GM23338 (cell line): ENCODE measurements around the gene APH1B. TPM values are rescaled to one million over a fixed set of nuclear protein-coding genes. Genes with fewer than 3 reads are reported as not detected.
A peak's percentile ranks its signal among the peaks of the same experiment; 100 is the strongest.

Experiments used
- ATAC-seq: fragments of 200-7000 bp; cut with Tn5 transposase; 3 replicates; pipeline ENCODE4 v1.9.1; 2020
- DNase-seq: peaks from one replicate; pipeline ENCODE4 v3.0.0-alpha.2; 2015; ENCODE audit warnings: low spot score
- H2AFZ ChIP-seq: fragments of 200-600 bp; sonication (generic); 2 replicates; pipeline ENCODE4 v1.8.0; 2016; ENCODE audit warnings: antibody characterized with exemption, mild to moderate bottlenecking, moderate library complexity
- H3F3A ChIP-seq: fragments of 200-600 bp; sonication (generic); replicated peaks from 2 replicates; pipeline ENCODE4 v1.8.0; 2017; ENCODE audit warnings: antibody characterized with exemption, mixed run types, low read depth
- H3K27ac ChIP-seq: fragments of 200-600 bp; sonication (generic); 2 replicates; pipeline ENCODE4 v1.6.1; 2016; ENCODE audit warnings: low read depth
- H3K27me3 ChIP-seq: fragments of 200-600 bp; sonication (generic); 2 replicates; pipeline ENCODE4 v1.8.0; 2016; ENCODE audit warnings: mild to moderate bottlenecking, mixed run types, moderate library complexity; ENCODE audit not compliant: insufficient read depth
- H3K36me3 ChIP-seq: fragments of 200-600 bp; sonication (generic); 2 replicates; pipeline ENCODE4 v1.8.0; 2016; ENCODE audit warnings: mild to moderate bottlenecking; ENCODE audit not compliant: insufficient read depth
- H3K4me1 ChIP-seq: fragments of 200-600 bp; sonication (generic); 2 replicates; pipeline ENCODE4 v1.8.0; 2016; ENCODE audit warnings: mild to moderate bottlenecking, moderate library complexity; ENCODE audit not compliant: insufficient read depth
- H3K4me2 ChIP-seq: fragments of 200-600 bp; sonication (generic); 2 replicates; pipeline ENCODE4 v1.7.1; 2017; ENCODE audit warnings: mixed run types
- H3K4me3 ChIP-seq: fragments of 200-600 bp; sonication (generic); 2 replicates; pipeline ENCODE4 v1.6.1; 2016; ENCODE audit warnings: mixed run types
- H3K79me2 ChIP-seq: fragments of 200-600 bp; sonication (generic); replicated peaks from 2 replicates; pipeline ENCODE4 v1.8.0; 2017; ENCODE audit warnings: mild to moderate bottlenecking; ENCODE audit not compliant: insufficient read depth
- H3K9me2 ChIP-seq: fragments of 200-600 bp; sonication (generic); 2 replicates; pipeline ENCODE4 v1.8.0; 2017; ENCODE audit not compliant: insufficient read depth
- H4K20me1 ChIP-seq: fragments of 200-600 bp; sonication (generic); replicated peaks from 2 replicates; pipeline ENCODE4 v1.8.0; 2017; ENCODE audit warnings: mild to moderate bottlenecking; ENCODE audit not compliant: insufficient read depth
- H3K27ac Mint-ChIP-seq: 2 replicates; pipeline ENCODE4 v1.8.0; 2020; ENCODE audit warnings: inconsistent platforms, mild to moderate bottlenecking, moderate library complexity, mixed read lengths
- H3K27me3 Mint-ChIP-seq: 3 replicates; pipeline ENCODE4 v1.8.0; 2022; ENCODE audit warnings: low read depth, mild to moderate bottlenecking, moderate library complexity, mixed read lengths, inconsistent platforms; ENCODE audit not compliant: insufficient read depth, poor library complexity
- H3K36me3 Mint-ChIP-seq: 3 replicates; pipeline ENCODE4 v1.8.0; 2021; ENCODE audit warnings: low read depth, mild to moderate bottlenecking, inconsistent platforms, moderate library complexity, mixed read lengths
- H3K4me1 Mint-ChIP-seq: 3 replicates; pipeline ENCODE4 v1.8.0; 2020; ENCODE audit warnings: mild to moderate bottlenecking, inconsistent platforms, mixed read lengths
- H3K4me3 Mint-ChIP-seq: 3 replicates; pipeline ENCODE4 v1.8.0; 2021; ENCODE audit warnings: moderate library complexity, mild to moderate bottlenecking, inconsistent platforms, mixed read lengths
- H3K9me3 Mint-ChIP-seq: 3 replicates; pipeline ENCODE4 v1.8.0; 2020; ENCODE audit warnings: moderate library complexity, mild to moderate bottlenecking, inconsistent platforms, mixed read lengths
- CREB1 ChIP-seq: fragments of 250-450 bp; sonication (Bioruptor Pico); IDR thresholded peaks from 2 replicates; pipeline ENCODE4 v1.5.0; 2020; ENCODE audit warnings: low read depth, mild to moderate bottlenecking, moderate library complexity
- EZH2 ChIP-seq: fragments of 200-600 bp; sonication (generic); IDR thresholded peaks from one replicate; pipeline ENCODE4 v1.8.0; 2017; ENCODE audit warnings: antibody characterized with exemption, mild to moderate bottlenecking, low read depth; ENCODE audit not compliant: unreplicated experiment
- EZH2phosphoT487 ChIP-seq: fragments of 200-600 bp; sonication (generic); IDR thresholded peaks from one replicate; pipeline ENCODE4 v1.8.1; 2018; ENCODE audit warnings: antibody characterized with exemption; ENCODE audit not compliant: unreplicated experiment
- NANOG ChIP-seq: IDR thresholded peaks from 2 replicates; pipeline ENCODE4 v1.6.1; 2016; ENCODE audit warnings: antibody characterized with exemption, borderline replicate concordance
- POLR2AphosphoS5 ChIP-seq: IDR thresholded peaks from 2 replicates; pipeline ENCODE4 v1.6.1; 2016; ENCODE audit warnings: antibody characterized with exemption, low read depth
- STAT1 ChIP-seq: IDR thresholded peaks from one replicate; pipeline ENCODE4 v1.6.1; 2016; ENCODE audit warnings: antibody characterized with exemption; ENCODE audit not compliant: unreplicated experiment
- ZNF331 ChIP-seq: fragments of 250-450 bp; sonication (Bioruptor Pico); IDR thresholded peaks from 2 replicates; pipeline ENCODE4 v1.5.0; 2020; ENCODE audit warnings: low read depth, mild to moderate bottlenecking, moderate library complexity
- polyA plus RNA-seq: library from polyadenylated mRNA; unstranded; fragments of >200 nt; fragmentation: Nextera tagmentation; extraction: Ambion mirVana; gene quantifications from 2 replicates; pipeline ENCODE4 v1.2.1, GENCODE V29; 2016
- total RNA-seq: library from RNA; depleted of rRNA; stranded (reverse); fragments of >200 nt; shearing (Covaris generic); gene quantifications from 2 replicates; pipeline ENCODE4 v1.2.3, GENCODE V29; 2014
- TF ChIP-seq, protein P1 (sequence below), 2 experiments: fragments of 200-600 bp in 1 of 2; sonication (generic) in 1 of 2; conservative IDR thresholded peaks; 2 replicates each; pipeline versions ENCODE4 v1.5.1 to v1.6.1; 2016 to 2017; ENCODE audit warnings: antibody characterized with exemption in 2 of 2, low read depth in 2 of 2, mild to moderate bottlenecking in 2 of 2, moderate library complexity in 1 of 2
- TF ChIP-seq, protein P2 (sequence below): IDR thresholded peaks from one replicate; pipeline ENCODE4 v1.6.1; 2018; ENCODE audit warnings: antibody characterized with exemption; ENCODE audit not compliant: unreplicated experiment

Gene APH1B
- total and polyA plus RNA-seq, 2 experiments from 2014 or later = 14.3 to 24.4 TPM

DNA sequence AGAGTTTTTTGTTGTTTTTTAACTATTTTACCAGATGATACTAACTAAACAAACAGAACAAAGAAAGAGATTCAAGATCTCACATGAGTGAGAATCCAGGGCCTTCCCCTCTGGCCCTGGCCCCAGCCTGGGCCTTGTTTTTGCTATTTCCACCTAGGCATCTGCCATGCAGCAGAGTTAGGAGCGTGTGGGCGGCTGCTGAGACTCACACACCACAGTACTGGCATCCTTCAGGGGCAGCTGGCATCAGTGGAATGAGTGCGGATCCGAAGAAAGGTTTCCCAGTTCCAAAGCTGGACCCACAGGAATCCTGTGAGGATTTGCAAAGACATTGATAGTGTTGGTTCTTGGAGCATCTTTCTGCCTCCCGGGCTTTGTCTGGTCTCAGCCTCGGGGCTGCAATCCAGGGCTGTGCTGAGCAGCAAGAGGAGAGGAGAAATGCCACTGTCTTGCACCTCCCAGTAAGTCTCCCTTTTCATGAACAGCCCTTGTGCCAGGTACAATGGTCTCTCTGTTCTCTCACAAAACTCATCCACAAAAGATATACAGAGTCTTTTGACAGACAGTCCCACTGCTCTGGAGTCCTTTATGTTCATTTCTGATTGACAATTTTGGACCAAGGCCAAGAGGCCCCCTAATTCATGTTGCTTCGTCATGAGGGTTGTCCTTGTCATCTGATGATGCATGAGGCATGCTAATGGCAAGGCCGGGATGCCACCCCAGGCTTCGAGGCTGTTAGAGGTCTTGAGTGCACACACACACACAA lies 46.6 kb downstream of the APH1B start:
- Histone ChIP-seq H3K4me2 (0 out of 2 replicates have a peak overlapping the region, but pooled peaks have one; percentile 4), H3K4me1 (peaks cover 18% of the 10 kb centered on the region), H3K27me3 (no peaks in the 10 kb centered on the region), H4K20me1 (no peaks in the 10 kb centered on the region), H3K27ac (no peak overlapping the region), H3K4me3 (no peak overlapping the region), H3K36me3 (no peaks in the 10 kb centered on the region), H2AFZ (no peak overlapping the region; the same call in 1 of the 2 replicates), H3K79me2 (no peaks in the 10 kb centered on the region), H3F3A (no peaks in the 10 kb centered on the region), H3K9me2 (no peaks in the 10 kb centered on the region)
- no peaks in the 10 kb centered on the region for H3K36me3 Mint-ChIP-seq
- no peak for TF ChIP-seq EZH2phosphoT487
- TF ChIP-seq CREB1 (CRISPR knock-in tag) = no peak
- TF ChIP-seq NANOG = no peak
- no peak for TF ChIP-seq STAT1
- no peak for TF ChIP-seq POLR2AphosphoS5
- H3K27me3 Mint-ChIP-seq = peaks cover 5% of the 10 kb centered on the region
- H3K27ac Mint-ChIP-seq = no peak overlapping the region
- no peak overlapping the region for H3K4me3 Mint-ChIP-seq
- DNase-seq = no peak
- peaks cover 17% of the 10 kb centered on the region for H3K4me1 Mint-ChIP-seq
- ATAC-seq = peak; percentile 60
- no peaks in the 10 kb centered on the region for H3K9me3 Mint-ChIP-seq

DNA sequence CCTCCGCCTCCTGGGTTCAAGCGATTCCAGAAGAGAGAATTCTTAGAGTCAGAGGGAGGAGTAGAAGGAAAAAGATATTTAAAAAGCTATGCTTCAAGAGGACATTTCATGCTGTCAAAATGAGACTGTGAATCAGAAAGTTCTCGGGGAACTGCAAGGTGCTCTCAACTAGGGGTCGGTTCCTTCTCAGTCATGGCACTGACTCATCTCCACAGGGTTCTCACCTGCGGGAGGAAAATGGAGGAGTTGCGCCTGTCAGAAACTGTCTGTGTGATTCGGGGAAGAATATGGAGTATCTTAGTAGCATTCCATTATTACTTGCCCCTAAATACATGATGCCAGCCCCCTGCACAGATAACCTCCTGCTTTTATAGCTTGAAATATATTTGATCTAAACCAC lies 47.4 kb downstream of the APH1B start:
- no peaks in the 10 kb centered on the region for H3K36me3 ChIP-seq
- H4K20me1 ChIP-seq = no peaks in the 10 kb centered on the region
- H3K4me1 ChIP-seq = peaks cover 18% of the 10 kb centered on the region
- H3K27me3 Mint-ChIP-seq = peaks cover 5% of the 10 kb centered on the region
- H3K9me2 ChIP-seq = no peaks in the 10 kb centered on the region
- no peak overlapping the region; the same call in 1 of the 2 replicates for H3K27ac Mint-ChIP-seq
- no peaks in the 10 kb centered on the region for H3K36me3 Mint-ChIP-seq
- no peak overlapping the region for H3K4me3 Mint-ChIP-seq
- H3K4me3 ChIP-seq = no peak overlapping the region
- TF ChIP-seq ZNF331 (no peak), STAT1 (no peak), EZH2 (no peak), EZH2phosphoT487 (no peak)
- TF ChIP-seq, protein P1, sequence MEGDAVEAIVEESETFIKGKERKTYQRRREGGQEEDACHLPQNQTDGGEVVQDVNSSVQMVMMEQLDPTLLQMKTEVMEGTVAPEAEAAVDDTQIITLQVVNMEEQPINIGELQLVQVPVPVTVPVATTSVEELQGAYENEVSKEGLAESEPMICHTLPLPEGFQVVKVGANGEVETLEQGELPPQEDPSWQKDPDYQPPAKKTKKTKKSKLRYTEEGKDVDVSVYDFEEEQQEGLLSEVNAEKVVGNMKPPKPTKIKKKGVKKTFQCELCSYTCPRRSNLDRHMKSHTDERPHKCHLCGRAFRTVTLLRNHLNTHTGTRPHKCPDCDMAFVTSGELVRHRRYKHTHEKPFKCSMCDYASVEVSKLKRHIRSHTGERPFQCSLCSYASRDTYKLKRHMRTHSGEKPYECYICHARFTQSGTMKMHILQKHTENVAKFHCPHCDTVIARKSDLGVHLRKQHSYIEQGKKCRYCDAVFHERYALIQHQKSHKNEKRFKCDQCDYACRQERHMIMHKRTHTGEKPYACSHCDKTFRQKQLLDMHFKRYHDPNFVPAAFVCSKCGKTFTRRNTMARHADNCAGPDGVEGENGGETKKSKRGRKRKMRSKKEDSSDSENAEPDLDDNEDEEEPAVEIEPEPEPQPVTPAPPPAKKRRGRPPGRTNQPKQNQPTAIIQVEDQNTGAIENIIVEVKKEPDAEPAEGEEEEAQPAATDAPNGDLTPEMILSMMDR (conservative IDR thresholded peaks at IDR 0.05; ENCODE audit: low read depth in 2 of 2) = no peak
- TF ChIP-seq, protein P2, sequence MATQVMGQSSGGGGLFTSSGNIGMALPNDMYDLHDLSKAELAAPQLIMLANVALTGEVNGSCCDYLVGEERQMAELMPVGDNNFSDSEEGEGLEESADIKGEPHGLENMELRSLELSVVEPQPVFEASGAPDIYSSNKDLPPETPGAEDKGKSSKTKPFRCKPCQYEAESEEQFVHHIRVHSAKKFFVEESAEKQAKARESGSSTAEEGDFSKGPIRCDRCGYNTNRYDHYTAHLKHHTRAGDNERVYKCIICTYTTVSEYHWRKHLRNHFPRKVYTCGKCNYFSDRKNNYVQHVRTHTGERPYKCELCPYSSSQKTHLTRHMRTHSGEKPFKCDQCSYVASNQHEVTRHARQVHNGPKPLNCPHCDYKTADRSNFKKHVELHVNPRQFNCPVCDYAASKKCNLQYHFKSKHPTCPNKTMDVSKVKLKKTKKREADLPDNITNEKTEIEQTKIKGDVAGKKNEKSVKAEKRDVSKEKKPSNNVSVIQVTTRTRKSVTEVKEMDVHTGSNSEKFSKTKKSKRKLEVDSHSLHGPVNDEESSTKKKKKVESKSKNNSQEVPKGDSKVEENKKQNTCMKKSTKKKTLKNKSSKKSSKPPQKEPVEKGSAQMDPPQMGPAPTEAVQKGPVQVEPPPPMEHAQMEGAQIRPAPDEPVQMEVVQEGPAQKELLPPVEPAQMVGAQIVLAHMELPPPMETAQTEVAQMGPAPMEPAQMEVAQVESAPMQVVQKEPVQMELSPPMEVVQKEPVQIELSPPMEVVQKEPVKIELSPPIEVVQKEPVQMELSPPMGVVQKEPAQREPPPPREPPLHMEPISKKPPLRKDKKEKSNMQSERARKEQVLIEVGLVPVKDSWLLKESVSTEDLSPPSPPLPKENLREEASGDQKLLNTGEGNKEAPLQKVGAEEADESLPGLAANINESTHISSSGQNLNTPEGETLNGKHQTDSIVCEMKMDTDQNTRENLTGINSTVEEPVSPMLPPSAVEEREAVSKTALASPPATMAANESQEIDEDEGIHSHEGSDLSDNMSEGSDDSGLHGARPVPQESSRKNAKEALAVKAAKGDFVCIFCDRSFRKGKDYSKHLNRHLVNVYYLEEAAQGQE = no peak
- no peak overlapping the region for H3K4me2 ChIP-seq
- H3K9me3 Mint-ChIP-seq = no peaks in the 10 kb centered on the region
- H3K27me3 ChIP-seq = no peaks in the 10 kb centered on the region
- peaks cover 17% of the 10 kb centered on the region for H3K4me1 Mint-ChIP-seq
- no peaks in the 10 kb centered on the region for H3K79me2 ChIP-seq
- DNase-seq (no peak), ATAC-seq (no peak)
- H3K27ac ChIP-seq = no peak overlapping the region
- no peak overlapping the region for H2AFZ ChIP-seq
- no peaks in the 10 kb centered on the region for H3F3A ChIP-seq
